Skeletal muscle tissue (tissue), 4 donors: ENCODE measurements around the gene OR2H2. TPM values are rescaled to one million over a fixed set of nuclear protein-coding genes. Genes with fewer than 3 reads are reported as not detected.

Experiments
- H3K27ac ChIP-seq: one replicate; pipeline ENCODE4 v1.7.0; 2013; ENCODE audit warnings: mild to moderate bottlenecking, low read depth, low read length, inconsistent platforms
- H3K27me3 ChIP-seq, 3 donors: one replicate each; pipeline ENCODE4 v1.7.0; 2013; ENCODE audit warnings: low read length in 3 of 3; ENCODE audit not compliant: control insufficient read depth in 3 of 3, insufficient read depth in 3 of 3
- H3K36me3 ChIP-seq, 3 donors: one replicate each; pipeline ENCODE4 v1.7.0; 2013; ENCODE audit warnings: low read length in 3 of 3; ENCODE audit not compliant: control insufficient read depth in 3 of 3, insufficient read depth in 3 of 3
- H3K4me1 ChIP-seq, 3 donors: one replicate each; pipeline ENCODE4 v1.7.0; 2013; ENCODE audit warnings: low read length in 3 of 3, mild to moderate bottlenecking in 3 of 3; ENCODE audit not compliant: control insufficient read depth in 3 of 3, insufficient read depth in 3 of 3
- H3K4me3 ChIP-seq, 3 donors: one replicate each; pipeline ENCODE4 v1.7.0; 2013; ENCODE audit warnings: low read length in 3 of 3
- H3K9ac ChIP-seq, 3 donors: one replicate each; pipeline ENCODE4 v1.7.0; 2013; ENCODE audit warnings: low read length in 3 of 3, mild to moderate bottlenecking in 3 of 3, moderate library complexity in 2 of 3, low read depth in 1 of 3
- H3K9me3 ChIP-seq, 3 donors: one replicate each; pipeline ENCODE4 v1.7.0; 2013; ENCODE audit warnings: low read length in 3 of 3; ENCODE audit not compliant: control insufficient read depth in 3 of 3
- total RNA-seq: library from RNA; depleted of rRNA; stranded (reverse); fragments of >200 nt; gene quantifications from one replicate; pipeline ENCODE4 v1.2.3, GENCODE V29; 2014
- donor health status: Osteomylitis.

OR2H2 gene
- total RNA-seq, 1 donor from 2014 or later: not detected

- Histone ChIP-seq H3K9me3 (no peaks in the 10 kb centered on the region), H3K27ac (no peak overlapping the region), H3K4me3 (no peak overlapping the region), H3K4me1 (no peaks in the 10 kb centered on the region), H3K36me3 (no peaks in the 10 kb centered on the region), H3K27me3 (peaks cover 3 to 10% (median 9%) of the 10 kb centered on the region in 3 donors), H3K9ac (no peak overlapping the region)
Measured at GRCh38 chr6:29561091-29561490, 23.8 kb upstream of the OR2H2 start.

- H3K27me3 ChIP-seq: peaks cover 0 to 4% (median 4%) of the 10 kb centered on the region in 3 donors
- no peaks in the 10 kb centered on the region for H3K36me3 ChIP-seq
- H3K4me3 ChIP-seq: no peak overlapping the region
- no peak overlapping the region for H3K27ac ChIP-seq
- H3K9ac ChIP-seq: no peak overlapping the region
- H3K9me3 ChIP-seq: no peaks in the 10 kb centered on the region
- H3K4me1 ChIP-seq: no peaks in the 10 kb centered on the region
Measured at GRCh38 chr6:29561606-29562181, 23.2 kb upstream of the OR2H2 start.

- H3K4me1 ChIP-seq: no peaks in the 10 kb centered on the region
- H3K27me3 ChIP-seq: peaks cover 0 to 4% (median 4%) of the 10 kb centered on the region in 3 donors
- H3K9me3 ChIP-seq: peaks cover 0 to 2% (median 0%) of the 10 kb centered on the region in 3 donors
- no peaks in the 10 kb centered on the region for H3K36me3 ChIP-seq
- H3K4me3 ChIP-seq: no peak overlapping the region
- H3K27ac ChIP-seq: no peak overlapping the region
- no peak overlapping the region for H3K9ac ChIP-seq
Measured at GRCh38 chr6:29563435-29563965, 21.4 kb upstream of the OR2H2 start.

- H3K9ac ChIP-seq: no peak overlapping the region
- no peak overlapping the region for H3K4me3 ChIP-seq
- H3K27me3 ChIP-seq: peaks cover 0 to 8% (median 4%) of the 10 kb centered on the region in 3 donors
- H3K27ac ChIP-seq: no peak overlapping the region
- no peaks in the 10 kb centered on the region for H3K4me1 ChIP-seq
- peaks cover 0 to 2% (median 0%) of the 10 kb centered on the region in 3 donors for H3K9me3 ChIP-seq
- H3K36me3 ChIP-seq: no peaks in the 10 kb centered on the region
Measured at GRCh38 chr6:29564875-29565274, 20.0 kb upstream of the OR2H2 start.

GRCh38 chr6:29566856-29567255 is 18.1 kb upstream of the OR2H2 start:
- Histone ChIP-seq H3K4me1 (no peaks in the 10 kb centered on the region), H3K27me3 (peaks cover 0 to 9% (median 4%) of the 10 kb centered on the region in 3 donors), H3K36me3 (no peaks in the 10 kb centered on the region), H3K4me3 (no peak overlapping the region), H3K9ac (no peak overlapping the region), H3K27ac (no peak overlapping the region), H3K9me3 (peaks cover 0 to 2% (median 0%) of the 10 kb centered on the region in 3 donors)

- H3K9ac ChIP-seq: no peak overlapping the region
- H3K36me3 ChIP-seq: no peaks in the 10 kb centered on the region
- H3K9me3 ChIP-seq: peaks cover 0 to 2% (median 0%) of the 10 kb centered on the region in 3 donors
- no peaks in the 10 kb centered on the region for H3K4me1 ChIP-seq
- H3K27me3 ChIP-seq: peaks cover 3 to 13% (median 7%) of the 10 kb centered on the region in 3 donors
- H3K27ac ChIP-seq: no peak overlapping the region
- no peak overlapping the region for H3K4me3 ChIP-seq
Measured at GRCh38 chr6:29567541-29567940, 17.4 kb upstream of the OR2H2 start.

- Histone ChIP-seq H3K9me3 (peaks cover 0 to 2% (median 0%) of the 10 kb centered on the region in 3 donors), H3K27ac (no peak overlapping the region), H3K9ac (no peak overlapping the region), H3K27me3 (peaks cover 3 to 13% (median 7%) of the 10 kb centered on the region in 3 donors), H3K4me3 (no peak overlapping the region), H3K36me3 (no peaks in the 10 kb centered on the region), H3K4me1 (no peaks in the 10 kb centered on the region)
Measured at GRCh38 chr6:29567991-29568390, 16.9 kb upstream of the OR2H2 start.

GRCh38 chr6:29576056-29576455 is 8.9 kb upstream of the OR2H2 start:
- no peaks in the 10 kb centered on the region for H3K36me3 ChIP-seq
- peaks cover 9 to 13% (median 11%) of the 10 kb centered on the region in 3 donors for H3K27me3 ChIP-seq
- H3K27ac ChIP-seq: no peak overlapping the region
- H3K4me1 ChIP-seq: no peaks in the 10 kb centered on the region
- H3K9me3 ChIP-seq: no peaks in the 10 kb centered on the region
- no peak overlapping the region for H3K9ac ChIP-seq
- no peak overlapping the region for H3K4me3 ChIP-seq

GRCh38 chr6:29577544-29577943 is 7.4 kb upstream of the OR2H2 start:
- no peak overlapping the region for H3K9ac ChIP-seq

GRCh38 chr6:29589423-29590048 is 4.6 kb downstream of the OR2H2 start:
- Histone ChIP-seq H3K9ac (no peak overlapping the region), H3K27ac (no peak overlapping the region), H3K27me3 (peaks cover 0 to 7% (median 1%) of the 10 kb centered on the region in 3 donors), H3K9me3 (no peaks in the 10 kb centered on the region), H3K36me3 (no peaks in the 10 kb centered on the region), H3K4me1 (no peaks in the 10 kb centered on the region), H3K4me3 (no peak overlapping the region)

More at GRCh38 chr6:29577544-29577943, 7.4 kb upstream of the OR2H2 start:
- H3K36me3 ChIP-seq: no peaks in the 10 kb centered on the region
- no peak overlapping the region for H3K4me3 ChIP-seq
- no peak overlapping the region for H3K27ac ChIP-seq
- no peaks in the 10 kb centered on the region for H3K9me3 ChIP-seq
- H3K4me1 ChIP-seq: no peaks in the 10 kb centered on the region
- peaks cover 5 to 18% (median 12%) of the 10 kb centered on the region in 3 donors for H3K27me3 ChIP-seq
